GM21367 (cell line): ENCODE measurements around the gene ANKMY2.
A peak's percentile ranks its signal among the peaks of the same experiment; 100 is the strongest.
"Not testable (repeated sequence)": the region's sequence is repeated elsewhere in the genome, so short reads cannot be mapped to it uniquely, and the experiment has no call there.

ENCODE experiments used
- ATAC-seq: cut with Tn5 transposase; IDR thresholded peaks from one replicate; pipeline ENCODE4 v1.9.1; 2021; ENCODE audit not compliant: unreplicated experiment

ANKMY2 gene

DNA sequence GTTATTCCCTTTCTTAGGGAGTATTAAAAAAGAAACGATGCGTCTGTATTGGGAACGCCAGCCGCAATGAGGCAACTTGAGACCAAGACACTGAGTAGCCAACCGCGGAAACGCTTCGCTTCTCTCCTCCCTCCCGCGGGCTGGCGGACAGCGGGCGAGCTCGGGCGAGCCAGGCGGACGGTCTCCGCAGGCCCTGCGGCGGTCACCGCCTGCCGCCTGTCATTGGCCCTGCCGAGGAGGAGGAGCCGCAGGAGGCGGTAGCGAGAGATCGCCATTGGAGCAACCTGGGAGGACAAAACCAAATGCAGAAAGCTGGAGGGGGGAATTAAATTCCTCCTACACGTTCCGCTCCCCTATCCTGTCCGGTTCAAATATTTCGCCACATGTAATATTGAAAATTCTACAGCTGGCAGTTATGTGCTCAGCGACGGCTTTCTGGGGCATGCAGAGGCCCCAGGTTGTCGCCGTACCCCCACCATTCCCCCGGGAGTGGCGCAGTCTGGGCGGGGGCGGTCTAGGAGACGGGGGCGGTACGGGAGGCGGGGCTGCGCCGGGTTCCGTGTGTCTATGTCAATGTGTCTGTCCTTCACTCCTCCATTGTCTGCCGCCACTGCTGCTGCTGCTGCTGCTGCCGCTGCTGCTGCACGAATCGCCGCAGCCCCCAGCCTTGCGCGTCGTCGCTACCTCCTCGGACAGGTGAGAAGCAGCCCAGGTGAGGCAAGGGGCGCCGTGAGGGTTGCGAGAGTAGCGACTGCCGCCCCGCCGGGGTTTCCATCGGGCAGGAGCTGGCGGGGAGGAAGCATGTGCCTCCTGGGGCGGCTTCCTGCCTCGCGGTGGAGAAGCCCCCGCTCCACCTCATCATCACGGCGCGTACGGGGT, at the start of gene ANKMY2, which contains the start of gene BZW2:
Gene ANKMY2 (minus strand): TSS at position 162 of the 879 bp plus-strand sequence. CDS start 181 bp downstream, outside the sequence.
Gene BZW2 (plus strand): TSS at position 589 of the 879 bp plus-strand sequence. CDS start 19,263 bp downstream, outside the sequence.
- ATAC-seq = peak; percentile 97

DNA sequence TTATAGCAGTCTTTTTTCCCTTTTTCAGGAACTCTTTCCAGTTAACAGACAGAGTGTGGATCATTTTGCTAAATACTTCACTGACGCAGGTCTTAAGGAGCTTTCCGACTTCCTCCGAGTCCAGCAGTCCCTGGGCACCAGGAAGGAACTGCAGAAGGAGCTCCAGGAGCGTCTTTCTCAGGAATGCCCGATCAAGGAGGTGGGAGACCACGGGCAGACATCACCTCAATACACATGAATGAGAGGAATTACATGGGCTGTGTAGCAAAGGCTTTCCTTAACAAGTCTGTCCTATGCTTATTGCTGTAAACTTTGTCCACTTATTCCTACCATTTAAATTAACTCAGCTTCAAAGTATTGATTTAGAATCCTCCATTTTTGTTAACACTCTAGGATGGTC, 49.3 kb upstream of the ANKMY2 start:
- no peak for ATAC-seq

DNA sequence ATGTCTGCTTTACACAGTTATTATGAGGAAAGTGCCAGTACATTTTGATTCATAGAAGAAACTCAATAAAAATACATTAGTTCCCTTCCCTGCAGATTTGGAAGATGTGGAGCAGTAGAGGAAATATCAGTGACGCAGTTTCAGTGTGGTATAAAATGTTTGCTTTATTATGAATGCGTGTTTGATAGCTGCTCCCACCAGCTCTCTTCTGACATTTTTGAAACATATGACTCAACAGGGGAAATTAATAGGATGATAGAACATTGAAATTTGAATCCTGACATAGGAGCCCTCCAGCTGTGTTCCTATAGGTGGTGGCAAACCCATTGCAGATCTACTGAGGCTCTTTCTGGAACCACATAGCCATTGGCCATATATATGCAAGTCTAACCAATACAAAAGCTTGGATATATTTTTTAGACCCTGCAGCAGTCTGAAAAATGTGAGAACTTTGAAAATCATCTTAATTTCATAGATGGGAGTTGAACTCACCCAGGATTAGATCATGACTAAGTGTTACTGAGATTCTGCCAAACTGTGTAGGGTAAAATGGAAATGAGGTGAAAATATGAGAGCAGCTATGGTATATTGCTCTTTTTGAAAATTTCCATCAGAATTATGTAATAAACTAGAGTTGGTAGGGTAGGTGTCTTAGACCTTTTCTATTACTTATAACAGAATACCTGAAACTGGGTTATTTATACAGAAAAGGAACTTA, 48.2 kb upstream of the ANKMY2 start:
- no peak for ATAC-seq

DNA sequence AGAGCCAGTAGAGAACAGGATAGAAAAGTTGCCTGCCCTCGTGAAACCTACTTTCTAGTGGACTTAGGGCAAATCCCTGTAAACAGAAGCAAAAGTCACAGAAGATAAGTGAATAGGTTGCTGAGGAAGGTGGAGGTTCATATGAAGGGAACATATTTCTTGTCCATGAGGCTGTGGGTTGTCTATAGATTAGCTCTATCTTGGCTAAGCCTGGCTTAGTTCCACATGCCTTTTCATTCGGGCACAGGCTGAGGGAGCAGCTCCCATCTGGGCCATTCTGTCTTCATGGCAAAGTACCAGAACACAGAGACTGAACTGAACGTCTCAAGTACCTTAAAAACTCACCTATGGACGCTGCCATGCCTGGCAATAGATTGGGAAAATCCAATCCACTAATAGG, 45.7 kb upstream of the ANKMY2 start:
- no peak for ATAC-seq

DNA sequence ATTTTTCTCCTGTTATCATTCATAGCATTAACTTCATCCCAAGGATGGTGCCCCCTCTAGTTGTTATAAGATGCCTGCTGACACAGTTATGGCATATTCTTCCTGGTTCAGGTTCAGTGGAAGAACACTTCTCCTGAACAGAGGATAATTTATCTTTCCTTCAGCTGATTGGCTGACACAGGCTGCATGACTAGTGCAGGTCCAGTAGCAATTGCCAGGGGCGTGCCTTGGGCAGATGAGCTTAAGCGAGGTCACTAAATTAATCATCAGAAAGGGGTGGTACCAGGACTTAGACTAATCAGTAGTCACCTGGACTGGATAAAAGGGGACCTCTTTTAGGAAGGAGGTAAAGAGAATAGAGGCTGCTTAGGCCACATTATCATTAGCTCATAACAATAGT, 42.7 kb upstream of the ANKMY2 start:
- ATAC-seq = no peak

DNA sequence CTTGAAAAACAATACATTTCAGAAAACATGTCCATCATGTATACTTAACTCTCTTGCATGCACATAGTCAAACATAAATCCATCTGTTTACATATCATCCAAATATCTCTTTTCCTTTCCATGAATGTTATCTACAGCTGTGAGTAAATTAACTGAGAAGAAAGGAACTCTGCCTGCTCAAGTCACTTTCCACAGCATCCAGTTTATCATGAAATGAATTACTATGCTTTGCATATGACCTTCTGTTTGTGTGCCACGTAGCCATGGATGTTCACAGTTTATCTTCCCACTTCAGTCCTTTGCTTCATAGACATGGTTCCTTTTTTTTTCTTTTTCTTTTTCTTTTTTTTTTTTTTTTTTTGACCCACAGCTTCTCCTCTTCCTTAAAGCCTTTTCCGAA, 40.0 kb upstream of the ANKMY2 start:
- no peak for ATAC-seq

DNA sequence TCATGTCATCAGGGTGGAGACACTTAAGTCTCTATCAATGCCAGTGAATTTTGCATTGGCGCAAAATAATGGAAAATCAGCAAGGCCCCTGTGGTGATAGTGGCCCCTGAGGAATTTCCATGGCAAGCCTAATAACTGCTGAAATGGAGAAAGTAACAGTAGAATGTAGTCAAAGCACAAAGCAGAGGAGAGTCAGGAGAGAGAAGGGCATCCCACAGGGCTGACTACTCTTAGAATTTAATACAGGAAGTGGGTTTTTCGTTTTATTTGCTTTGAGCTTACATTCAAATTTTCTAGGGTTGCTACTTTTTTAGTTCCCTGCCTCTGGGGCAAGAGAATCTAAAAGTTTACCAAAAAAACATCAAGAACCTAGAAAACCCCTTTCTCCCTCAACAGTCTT, 39.4 kb upstream of the ANKMY2 start:
- no peak for ATAC-seq

DNA sequence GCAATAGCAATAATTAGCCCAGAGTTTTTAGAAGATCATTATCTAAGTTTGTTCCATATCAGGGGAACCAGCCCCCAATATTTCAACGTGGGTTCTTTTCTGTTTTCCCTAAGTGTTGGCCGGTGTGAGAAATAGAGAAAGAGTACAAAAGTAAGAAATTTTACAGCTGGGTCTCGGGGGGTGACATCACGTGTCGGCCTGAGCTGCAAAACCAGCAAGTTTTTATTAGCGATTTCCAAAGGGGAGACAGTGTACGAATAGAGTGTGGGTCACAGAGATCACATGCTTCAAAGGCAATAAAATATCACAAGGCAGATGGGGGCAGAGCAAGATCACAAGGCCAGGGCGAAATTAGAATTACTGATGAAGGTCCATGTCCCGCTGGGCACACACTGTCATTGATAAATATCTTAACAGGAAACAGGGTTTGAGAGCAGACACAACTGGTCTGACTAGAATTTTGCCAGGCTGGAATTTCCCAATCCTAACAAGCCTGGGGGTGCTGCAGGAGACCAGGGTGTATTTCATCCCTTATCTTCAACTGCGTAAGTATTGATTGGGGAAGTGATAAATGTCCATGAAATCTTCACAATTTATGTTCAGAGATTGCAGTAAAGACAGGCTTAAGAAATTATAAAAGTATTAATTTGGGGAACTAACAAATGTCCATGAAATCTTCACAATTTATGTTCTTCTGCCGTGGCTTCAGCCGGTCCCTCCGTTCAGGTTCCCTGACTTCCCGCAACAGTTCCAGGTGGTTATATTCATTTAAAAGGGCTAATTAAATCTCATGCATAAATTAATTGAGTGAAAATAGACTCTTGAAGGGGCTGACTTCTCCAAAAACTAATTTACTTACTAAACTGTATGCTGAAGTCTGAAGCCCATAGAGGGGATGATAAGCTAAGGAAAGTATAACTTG, 33.4 kb upstream of the ANKMY2 start:
- not testable (repeated sequence) for ATAC-seq

DNA sequence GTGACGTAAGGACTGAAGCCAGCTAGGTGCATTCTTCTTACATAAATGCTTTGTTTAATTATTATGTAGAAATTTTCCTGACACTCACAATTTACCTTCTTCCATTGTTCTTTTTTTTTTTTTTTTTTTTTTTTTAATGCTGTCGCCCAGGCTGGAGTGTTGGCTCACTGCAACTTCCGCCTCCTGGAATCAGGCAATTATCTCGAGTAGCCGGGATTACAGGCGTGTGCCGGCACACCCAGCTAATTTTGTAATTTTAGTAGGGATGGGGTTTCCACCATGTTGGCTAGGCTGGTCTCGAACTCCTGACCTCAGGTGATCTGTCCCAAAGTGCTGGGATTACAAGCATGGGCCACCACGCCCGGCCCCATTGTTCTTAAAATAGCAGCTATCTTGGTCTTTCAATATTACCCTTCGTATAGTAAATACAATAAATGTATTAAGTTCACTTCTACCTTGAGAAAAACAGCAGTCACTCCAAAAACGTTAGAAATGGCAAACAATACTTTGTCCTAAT, 32.5 kb upstream of the ANKMY2 start:
- no peak for ATAC-seq

DNA sequence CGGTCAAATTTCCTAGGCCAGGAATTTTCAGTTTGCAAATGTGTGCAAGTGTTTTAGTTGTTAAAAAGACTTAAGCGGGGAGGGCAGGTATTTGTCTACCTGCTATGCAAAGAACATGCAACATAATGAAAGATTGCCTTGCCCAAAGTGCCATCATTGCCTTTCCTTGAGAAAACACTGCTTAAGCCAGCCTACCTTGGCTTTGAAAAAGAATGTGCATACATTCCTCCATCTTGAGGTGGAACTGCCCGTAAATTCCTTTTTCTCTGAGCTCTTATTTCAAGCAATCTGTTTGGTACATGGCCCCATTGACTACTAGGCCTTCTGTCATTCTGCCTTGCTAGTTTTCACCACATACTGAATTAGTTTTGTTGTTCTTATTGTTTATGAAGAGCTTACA, 29.7 kb upstream of the ANKMY2 start:
- ATAC-seq = no peak

DNA sequence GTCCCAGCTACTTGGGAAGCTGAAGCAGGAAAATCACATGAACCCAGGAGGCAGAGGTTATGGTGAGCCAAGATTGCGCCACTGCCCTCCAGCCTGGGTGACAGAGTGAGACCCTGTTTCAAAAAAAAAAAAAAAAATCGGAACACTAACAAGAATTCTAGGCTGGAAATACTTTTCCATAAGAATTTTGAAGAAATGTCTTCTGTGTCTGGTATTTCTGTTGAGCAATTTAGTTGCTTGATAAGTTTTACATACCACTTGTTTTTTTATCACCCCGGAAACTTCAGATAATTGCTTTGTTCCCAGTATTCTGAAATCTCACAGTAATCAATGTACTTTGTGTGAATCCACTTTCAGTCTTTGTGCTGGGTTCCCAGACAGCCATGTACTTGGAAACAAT, 26.3 kb upstream of the ANKMY2 start:
- no peak for ATAC-seq

DNA sequence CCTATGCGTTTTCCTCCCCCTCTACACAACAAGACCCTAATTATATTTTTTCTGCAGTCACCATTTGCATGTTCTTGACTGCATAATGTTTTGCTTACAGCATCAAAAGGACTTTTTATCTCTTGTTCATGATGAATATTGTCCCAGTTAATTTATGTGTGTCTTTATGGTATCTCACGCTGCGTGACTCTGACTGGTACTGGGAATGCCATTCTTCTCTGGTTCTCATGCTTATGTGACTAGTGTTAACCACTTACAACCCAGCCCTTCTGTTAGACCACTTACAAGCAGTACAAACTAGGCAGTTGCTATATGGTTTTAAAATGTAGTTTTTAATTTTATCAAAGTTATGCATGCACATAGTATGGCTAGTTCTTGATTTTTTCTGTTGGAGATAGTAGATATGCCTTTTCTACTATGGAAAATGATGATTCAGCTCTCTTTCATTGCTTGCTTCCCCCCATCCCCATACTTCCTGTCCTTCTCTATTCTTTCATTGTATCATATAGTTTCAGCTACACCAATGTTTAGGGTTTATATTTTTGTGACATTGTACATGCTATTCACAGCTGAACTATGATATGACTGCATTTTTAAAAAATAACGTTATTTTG, 25.3 kb upstream of the ANKMY2 start:
- ATAC-seq = no peak

DNA sequence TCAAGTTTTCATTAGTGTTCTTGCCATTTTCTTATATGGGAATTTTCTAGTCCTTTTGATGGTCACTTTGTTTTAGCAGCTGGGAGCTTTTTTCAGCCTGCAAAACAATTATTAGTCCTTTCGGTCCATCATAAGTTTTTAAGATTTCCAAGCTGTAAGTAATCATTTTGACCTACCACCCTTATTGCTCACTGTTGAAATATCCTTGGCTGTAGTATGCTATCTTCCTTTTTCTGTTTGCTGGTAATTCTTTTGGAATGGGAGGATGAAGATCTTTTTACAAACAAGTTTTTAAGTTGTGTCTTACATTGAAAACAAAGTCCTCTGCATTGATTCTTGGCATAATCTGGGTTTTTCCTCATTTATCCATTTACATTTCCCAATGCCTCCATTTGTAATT, 24.5 kb upstream of the ANKMY2 start:
- no peak for ATAC-seq

DNA sequence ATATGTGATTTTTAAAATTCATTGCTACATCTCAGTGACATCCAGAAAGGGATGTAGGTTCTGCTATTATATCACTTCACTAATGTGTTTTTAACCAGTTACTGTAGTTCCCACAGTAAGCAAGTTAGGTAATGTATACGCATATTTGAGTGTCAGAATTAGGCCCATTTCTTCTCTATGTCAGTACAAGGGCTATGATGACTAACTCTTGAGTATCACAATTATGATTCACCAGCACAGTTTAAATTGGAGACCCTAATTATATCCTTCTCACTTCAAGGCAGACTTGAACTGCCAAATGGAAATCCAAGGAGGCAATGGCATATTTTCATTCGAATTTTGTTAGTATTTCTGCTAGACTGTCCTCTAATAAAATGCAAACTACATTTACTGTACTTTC, 24.0 kb upstream of the ANKMY2 start:
- ATAC-seq = no peak

DNA sequence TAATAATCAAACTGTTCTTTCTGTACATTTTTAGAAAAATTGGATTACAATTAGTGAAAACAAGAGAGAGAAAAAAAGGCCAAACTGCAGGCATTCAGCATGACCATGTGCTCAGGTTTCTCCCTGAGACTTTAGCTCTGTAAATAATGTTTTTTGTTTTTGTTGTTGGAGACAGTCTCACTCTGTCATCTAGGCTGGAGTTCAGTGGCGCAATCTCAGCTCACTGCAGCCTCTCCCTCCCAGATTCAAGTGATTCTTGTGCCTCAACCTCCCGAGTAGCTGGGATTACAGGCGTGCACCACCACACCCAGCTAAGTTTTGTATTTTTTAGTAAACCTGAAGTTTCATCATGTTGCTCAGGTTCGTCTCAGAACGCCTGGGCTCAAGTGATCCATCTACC, 23.4 kb upstream of the ANKMY2 start:
- ATAC-seq = no peak

DNA sequence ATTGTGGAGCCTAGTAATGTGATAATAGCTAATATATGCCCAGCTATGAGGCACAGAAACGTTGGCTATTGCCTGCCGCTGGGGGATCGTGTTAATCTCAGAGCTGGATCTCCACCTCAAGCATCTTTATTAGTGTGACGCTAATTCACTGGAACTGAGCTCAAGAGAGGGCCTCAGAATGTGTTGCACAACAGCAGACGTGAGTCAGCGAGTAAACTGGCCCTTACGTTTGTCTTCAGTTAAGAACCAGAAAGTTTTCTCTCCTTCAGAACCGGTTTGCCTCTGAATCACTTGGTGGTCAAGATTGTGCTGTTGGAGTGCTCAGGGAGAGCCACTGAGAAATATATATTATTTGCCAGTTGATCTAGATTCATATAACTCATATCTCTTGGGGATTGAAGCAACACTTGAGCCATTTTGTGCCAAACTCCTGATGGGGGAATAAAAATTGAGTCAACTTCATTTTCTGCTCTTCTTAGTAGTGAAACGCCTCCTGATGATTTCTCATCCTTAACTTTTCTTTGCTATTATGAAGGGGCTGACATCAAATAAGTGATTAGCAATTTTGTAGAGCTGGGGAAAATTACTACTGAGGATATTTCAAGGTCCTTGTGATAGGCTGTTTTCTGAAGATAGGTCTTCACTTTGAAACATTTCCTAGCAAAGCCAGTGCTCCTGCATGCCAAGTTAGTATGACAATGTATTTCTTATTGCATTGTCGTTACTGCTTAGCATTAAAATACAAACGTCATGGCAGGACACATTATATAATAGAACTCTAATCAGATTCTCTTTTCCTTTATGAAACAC, 22.7 kb upstream of the ANKMY2 start:
- ATAC-seq = no peak

DNA sequence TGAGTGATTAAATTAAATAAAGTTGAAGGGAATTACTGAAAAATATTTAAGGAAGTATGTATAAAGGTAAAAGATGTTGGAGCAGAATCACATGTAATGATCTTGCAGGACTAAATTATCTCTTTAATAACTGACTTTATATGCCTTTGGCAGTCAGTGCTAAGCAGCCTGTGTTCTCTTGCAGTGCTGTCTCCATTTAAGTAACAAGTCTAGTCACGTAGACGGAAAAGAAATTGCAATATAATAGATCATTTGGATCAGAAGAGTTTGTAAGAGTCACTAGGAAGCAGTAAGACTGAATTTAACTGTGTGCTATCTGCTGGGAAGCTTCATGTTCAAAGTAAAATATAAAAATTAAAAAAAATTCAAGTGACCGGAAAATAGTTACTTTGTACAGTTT, 21.8 kb upstream of the ANKMY2 start:
- no peak for ATAC-seq

DNA sequence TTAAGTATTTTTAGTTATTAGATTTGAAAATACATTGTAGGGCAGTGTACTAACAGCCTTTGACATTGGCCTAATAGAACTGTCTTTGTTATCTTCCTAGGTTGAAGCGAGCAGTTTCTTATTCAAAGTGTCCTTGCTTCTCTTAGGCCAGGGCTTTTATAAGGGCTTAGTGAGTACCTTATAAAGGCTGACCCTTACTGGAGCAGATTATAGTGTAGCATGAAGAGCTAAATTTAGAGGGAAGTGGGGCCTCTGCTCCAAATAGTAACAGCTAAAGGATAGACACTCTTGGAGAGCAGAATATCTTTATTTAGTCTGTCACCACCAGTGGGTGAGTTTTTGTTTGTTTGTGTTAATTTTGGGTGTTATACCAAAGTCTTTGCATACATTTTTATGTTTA, 16.4 kb upstream of the ANKMY2 start:
- ATAC-seq = no peak

DNA sequence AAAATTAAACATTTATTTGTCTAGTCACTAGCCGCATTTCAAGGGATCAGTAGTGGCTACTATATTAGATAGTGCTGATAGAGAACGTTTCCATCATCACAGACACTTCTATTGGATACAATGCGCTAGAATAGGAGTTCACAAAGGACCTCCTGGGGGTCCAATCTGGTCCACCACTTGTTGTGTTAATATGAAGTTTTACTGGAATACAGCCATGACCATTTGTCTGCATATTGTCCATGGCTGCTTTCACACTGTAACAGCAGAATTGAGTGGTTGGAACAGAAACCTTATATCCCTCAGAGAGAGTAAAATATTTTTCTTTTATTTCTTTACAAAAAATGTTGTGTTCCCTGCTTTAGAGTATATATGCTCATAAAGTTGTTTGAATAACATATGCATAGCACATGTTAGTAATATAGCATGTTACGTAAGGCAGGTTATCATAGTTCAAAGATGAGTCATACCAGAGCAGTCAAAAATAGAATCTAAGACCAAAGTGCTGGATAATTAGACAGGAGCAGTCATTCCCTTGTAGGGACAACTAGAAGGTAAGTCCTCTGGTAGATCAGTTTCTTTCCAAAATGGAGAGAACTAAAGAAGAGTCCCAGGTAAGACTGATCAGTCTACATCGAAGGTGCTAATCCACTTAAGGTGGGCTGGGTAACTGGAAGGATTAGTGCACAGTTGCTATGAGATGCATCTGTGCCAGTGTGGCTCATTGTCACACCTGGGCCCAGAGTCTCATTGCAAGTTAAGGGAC, 15.3 kb upstream of the ANKMY2 start:
- no peak for ATAC-seq
